Brain pericyte (primary cell): ENCODE data around the gene EIF2B5.

Source experiments
- DNase-seq: peaks from one replicate; pipeline ENCODE4 v3.0.0-alpha.2; 2012; ENCODE audit warnings: low read depth, low spot score

EIF2B5 gene

GRCh38 chr3:184173374-184173722 is 38.2 kb downstream of the EIF2B5 start:
- no peak for DNase-seq

DNA sequence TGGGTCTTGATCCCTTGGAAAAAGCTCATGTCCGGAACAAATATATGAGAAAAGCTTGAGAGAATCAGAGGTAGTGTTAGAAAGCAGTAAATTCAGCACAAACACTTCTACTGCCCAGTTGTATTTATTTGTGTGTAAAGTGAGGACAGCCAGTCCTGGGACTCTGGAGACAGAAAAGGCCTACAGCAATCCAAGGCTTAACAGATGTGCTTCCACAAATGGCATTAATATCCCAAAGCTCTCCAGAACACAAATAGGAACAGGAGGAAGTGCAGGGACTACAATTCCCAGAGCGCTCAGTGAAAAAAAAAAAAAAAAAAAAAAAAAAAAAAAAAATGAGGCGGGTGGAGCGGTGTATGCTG is 39.1 kb downstream of the EIF2B5 start:
- no peak for DNase-seq

- peak; percentile 96 for DNase-seq
Measured at GRCh38 chr3:184174646-184175492, 39.7 kb downstream of the EIF2B5 start, which contains the start of gene AP2M1. TSS of gene AP2M1 (plus strand) at chr3:184174855. CDS start at chr3:184176994, 2,139 bp downstream.

- DNase-seq: no peak
Measured at GRCh38 chr3:184175506-184175905, 40.3 kb downstream of the EIF2B5 start.

- no peak for DNase-seq
Measured at GRCh38 chr3:184175981-184176376, 40.8 kb downstream of the EIF2B5 start.

DNA sequence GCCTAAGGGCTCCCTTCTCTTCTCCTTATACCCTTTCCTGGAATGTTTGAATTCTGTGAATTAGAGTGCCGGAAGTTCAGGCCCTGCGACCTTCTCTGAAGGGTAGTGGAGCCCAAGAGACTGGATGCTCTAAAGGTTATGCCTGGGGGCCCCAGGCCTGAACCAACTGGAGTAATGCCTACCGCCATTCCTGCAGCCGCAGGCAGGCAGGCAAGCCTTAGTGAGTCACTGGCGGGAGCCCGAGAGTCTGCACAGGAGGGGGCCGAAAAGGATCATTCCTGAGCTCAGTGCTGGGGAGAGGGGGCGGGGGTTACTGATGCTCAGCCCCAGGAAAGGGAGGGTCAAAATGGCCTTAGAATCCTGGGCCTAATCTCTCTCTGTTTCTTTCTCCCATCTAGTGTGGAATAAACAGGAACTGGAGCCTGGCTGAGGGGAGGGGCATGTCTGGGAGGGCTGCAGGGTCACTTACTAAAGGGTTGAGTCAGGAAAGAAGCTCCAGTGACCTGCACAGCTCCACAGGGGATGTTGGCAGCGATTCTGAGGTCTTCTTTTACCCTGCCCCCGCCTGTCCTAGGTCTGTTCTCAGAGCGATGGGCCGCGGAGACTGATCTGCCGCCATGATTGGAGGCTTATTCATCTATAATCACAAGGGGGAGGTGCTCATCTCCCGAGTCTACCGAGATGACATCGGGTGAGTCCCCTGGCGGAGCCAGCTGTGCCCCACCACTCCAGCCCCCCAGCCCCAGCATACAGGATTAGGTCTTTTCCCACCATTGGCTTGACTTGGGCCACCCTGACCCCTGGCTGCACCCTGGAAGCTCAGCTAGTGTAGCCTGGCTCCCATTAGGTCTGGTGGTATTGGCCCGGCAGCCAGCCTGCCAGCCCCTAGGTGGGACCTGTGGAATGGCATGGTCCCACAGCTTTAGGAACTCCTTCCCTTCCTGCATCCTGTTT is 41.5 kb downstream of the EIF2B5 start:
- DNase-seq: peak; percentile 95

GRCh38 chr3:184177331-184177731 is 42.2 kb downstream of the EIF2B5 start:
- DNase-seq: no peak

- no peak for DNase-seq
Measured at GRCh38 chr3:184177767-184178306, 42.7 kb downstream of the EIF2B5 start.

- no peak for DNase-seq
Measured at GRCh38 chr3:184178521-184179138, 43.5 kb downstream of the EIF2B5 start.

- no peak for DNase-seq
Measured at GRCh38 chr3:184180165-184180564, 45.0 kb downstream of the EIF2B5 start.

DNA sequence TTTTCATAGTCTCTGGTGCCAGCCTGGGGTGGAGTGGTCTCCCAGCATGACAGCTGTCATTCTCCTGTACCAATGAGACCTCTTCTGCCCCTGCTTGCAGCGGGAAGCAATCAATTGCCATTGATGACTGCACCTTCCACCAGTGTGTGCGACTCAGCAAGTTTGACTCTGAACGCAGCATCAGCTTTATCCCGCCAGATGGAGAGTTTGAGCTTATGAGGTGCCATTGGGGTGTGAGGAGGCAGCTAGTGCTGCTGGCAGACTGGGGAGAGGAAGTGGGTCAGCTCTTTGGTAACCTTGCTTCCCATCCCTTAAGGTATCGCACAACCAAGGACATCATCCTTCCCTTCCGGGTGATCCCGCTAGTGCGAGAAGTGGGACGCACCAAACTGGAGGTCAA is 46.4 kb downstream of the EIF2B5 start:
- no peak for DNase-seq

GRCh38 chr3:184183679-184184078 is 48.5 kb downstream of the EIF2B5 start:
- no peak for DNase-seq

- no peak for DNase-seq
Measured at GRCh38 chr3:184184546-184185230, 49.5 kb downstream of the EIF2B5 start.

DNA sequence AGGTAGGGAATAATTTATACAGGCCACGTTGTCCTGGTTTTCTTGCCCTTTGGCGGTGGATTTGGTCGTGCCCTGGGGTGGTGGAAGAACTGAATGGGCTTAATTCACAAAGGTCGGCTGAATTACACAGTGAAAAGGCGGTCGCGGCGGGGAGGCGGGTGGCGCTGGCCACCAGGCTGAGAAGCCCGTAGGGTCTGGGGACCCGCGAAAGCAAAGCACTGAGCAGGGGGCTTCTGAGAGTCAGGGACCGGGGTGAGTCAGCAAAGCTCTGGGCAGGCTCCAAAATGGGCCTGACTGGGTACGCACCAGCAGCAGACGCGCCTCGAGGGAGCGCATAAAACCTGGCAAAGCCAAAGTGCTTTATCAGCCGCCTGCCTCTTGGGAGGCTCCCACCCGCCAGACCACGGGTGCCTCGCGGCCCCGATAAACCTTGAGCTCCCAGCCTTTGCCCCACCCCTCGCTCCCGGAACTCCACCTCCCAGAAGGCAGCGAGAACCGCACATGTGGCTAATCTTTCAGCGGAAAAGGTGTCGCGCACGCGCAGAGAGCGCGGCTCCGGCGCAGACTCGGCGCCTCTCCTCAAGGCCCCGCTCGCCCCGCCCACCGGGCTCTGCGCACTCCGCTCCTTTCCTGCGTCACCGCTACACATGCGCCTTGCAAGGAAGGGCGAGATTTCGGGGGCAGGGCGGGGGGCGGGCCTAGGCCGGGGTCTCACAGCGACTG is 50.5 kb downstream of the EIF2B5 start:
- peak; percentile 95 for DNase-seq

DNA sequence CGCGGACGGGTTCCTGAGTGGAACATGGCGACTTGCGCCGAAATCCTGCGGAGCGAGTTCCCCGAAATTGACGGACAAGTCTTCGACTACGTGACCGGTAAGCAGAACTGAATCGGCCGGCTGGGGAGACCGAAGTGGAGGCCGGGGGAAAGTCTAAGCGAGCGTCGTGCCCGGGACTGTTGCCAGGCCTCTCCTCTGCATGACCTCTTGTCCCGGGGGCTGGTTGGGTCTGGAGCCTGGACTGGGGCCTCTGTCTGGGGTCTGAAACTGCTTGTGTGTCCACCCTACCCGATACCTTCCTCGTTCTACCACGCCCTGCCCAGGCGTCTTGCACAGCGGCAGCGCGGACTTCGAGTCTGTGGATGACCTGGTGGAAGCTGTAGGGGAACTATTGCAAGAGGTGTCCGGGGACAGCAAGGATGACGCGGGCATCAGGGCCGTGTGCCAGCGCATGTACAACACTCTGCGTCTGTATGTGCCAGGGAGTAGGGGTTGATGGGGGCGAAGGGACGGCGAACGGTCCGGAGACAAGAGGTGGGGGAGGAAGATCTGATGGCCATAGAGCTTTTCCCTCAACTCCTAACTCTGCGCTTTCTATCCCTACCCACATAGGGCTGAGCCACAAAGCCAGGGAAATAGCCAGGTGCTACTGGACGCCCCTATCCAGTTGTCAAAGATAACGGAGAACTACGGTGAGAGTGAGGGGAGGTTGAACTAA is 51.2 kb downstream of the EIF2B5 start, which contains the start of gene ABCF3:
Gene ABCF3, plus strand, starts transcription at position 16 of the 718 bp plus-strand sequence. Its CDS starts 9 bp downstream, at position 25.
- DNase-seq: no peak

GRCh38 chr3:184186902-184187207 is 51.7 kb downstream of the EIF2B5 start:
- no peak for DNase-seq

DNA sequence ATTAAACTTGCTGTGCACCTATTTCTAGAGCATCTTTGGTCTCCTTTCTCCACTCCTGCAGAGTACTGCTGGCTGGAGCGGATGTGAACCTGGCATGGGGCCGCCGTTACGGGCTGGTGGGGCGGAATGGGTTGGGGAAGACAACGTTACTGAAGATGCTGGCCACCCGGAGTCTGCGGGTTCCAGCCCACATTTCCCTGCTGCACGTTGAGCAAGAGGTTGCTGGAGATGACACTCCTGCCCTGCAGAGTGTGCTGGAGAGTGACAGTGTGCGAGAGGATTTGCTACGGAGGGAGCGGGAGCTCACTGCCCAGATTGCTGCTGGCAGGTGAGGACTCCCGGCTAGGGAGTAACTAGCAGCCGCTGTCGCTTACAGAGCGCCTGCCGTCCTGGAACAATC is 52.9 kb downstream of the EIF2B5 start:
- DNase-seq: no peak

GRCh38 chr3:184189421-184189820 is 54.3 kb downstream of the EIF2B5 start:
- DNase-seq: no peak

DNA sequence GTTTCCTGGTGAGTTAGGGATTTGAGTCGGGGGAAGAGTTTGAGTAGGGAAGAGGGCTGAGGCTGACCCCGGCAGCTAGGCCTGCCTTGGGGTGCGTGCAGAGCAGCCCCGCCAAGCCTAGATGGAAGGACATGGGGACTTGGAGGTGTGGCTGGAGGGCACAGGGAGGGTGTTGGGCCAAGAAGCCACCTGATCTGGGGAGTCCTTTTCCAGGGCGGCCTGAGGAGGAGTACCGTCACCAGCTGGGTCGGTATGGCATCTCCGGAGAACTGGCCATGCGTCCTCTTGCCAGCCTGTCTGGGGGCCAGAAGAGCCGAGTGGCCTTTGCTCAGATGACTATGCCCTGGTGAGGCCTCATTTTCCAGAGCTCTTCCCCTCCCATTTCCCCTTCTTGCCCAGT is 57.7 kb downstream of the EIF2B5 start:
- no peak for DNase-seq

- no peak for DNase-seq
Measured at GRCh38 chr3:184193991-184194539, 58.9 kb downstream of the EIF2B5 start.
